NOMO-1 treated with dmso at 0.1 percent for 144 hours (cell line): ENCODE results near the gene APOL2.
"Not testable (repeated sequence)": the region's sequence is repeated elsewhere in the genome, so short reads cannot be mapped to it uniquely, and the experiment has no call there.

ENCODE experiments used
- DNase-seq: peaks from one replicate; lab custom pipeline; 2025; ENCODE audit not compliant: unreplicated experiment; lab: John Stamatoyannopoulos, UW

APOL2 gene

GRCh38 chr22:36263216-36263673 is 23.9 kb upstream of the APOL2 start:
- not testable (repeated sequence) for DNase-seq

DNA sequence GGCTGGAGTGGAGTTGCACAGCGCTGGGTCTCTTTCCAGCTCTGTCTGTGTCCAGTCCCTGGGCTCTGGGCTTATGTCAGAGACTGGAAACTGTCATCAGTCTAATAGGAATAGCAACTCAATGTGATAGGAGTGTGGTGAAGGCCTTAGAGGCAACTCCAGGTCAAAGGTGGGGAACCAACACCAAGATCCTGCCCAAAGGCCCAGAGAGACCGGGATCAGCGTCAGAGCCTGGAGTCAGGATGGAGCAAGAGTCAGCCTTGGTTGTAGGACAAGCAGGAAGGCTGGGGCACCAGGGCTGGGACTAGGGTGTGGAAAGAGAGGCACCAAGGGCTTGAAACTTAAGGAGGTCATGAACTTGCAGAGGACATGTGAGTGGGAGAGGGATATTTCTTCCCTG is 23.0 kb upstream of the APOL2 start:
- not testable (repeated sequence) for DNase-seq

- not testable (repeated sequence) for DNase-seq
Observed at GRCh38 chr22:36261675-36262074, 22.3 kb upstream of the APOL2 start.

- no peak for DNase-seq
Observed at GRCh38 chr22:36259615-36260300, 20.4 kb upstream of the APOL2 start.

DNA sequence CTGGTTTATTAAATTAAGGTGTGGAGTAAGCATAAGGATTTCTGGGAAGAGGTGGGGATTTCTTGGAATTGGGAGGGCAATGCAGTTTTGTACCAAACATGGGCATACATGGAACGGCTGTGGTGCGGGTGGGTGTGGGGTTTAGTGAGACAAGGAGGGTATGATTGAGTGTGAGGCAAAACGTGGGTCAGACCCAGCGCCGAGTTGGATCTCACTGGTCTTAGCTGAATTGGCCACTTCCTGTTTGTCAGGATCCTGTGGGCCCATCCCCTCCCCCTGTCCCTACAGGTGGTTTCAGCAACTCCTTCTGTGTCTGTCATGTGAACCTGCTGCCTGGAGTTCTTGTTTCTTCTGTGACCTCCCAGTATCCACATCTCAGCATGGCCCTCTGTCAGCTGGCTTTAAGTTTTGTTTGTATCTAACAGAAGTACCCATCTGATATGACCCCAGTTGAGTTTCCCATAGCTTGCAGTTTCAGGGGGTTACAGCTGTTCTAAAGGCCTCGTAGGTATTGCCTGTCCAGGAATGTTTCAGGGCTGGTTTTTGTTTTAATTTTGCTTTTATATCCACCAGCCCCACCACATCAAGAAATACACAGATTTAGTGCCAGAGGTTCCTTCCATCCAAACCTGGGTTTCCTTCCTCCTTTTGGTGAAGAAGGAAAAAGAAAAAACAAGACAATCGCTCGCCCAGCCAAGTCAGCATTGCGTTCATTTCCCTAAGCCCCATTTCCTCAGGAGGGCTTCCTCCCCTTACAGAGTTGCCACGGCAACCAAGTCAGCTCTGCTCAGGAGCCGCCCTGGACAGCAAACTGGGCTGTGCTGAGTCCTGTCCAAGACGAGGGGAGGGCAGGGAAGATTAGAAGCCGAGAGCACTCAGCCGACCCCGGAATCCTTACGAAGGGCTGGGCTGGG is 19.6 kb upstream of the APOL2 start:
- no peak for DNase-seq

- DNase-seq, result no peak
Observed at GRCh38 chr22:36257948-36258670, 18.8 kb upstream of the APOL2 start.

GRCh38 chr22:36257308-36257707 is 18.0 kb upstream of the APOL2 start:
- no peak for DNase-seq

- DNase-seq, result no peak
Observed at GRCh38 chr22:36256478-36256877, 17.2 kb upstream of the APOL2 start.

DNA sequence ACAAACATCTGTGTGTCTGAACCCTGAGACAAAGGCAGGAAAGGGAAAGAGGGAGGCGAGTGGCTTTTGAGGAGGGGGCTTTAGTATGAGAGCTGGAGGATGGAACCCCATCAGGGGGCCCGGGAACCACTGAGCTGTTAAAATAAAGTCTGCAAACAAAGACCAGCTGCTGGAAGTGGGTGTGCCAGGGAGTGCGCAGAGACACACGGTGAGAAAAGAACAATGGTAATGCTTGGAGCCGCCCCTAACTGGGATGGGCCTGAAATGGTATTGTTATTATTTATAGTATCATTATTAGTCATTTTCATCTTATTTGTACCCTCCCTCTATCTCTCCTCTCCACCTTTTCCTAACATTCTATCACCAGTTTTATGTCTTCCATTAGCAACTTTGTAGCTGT is 16.2 kb upstream of the APOL2 start:
- not testable (repeated sequence) for DNase-seq

DNA sequence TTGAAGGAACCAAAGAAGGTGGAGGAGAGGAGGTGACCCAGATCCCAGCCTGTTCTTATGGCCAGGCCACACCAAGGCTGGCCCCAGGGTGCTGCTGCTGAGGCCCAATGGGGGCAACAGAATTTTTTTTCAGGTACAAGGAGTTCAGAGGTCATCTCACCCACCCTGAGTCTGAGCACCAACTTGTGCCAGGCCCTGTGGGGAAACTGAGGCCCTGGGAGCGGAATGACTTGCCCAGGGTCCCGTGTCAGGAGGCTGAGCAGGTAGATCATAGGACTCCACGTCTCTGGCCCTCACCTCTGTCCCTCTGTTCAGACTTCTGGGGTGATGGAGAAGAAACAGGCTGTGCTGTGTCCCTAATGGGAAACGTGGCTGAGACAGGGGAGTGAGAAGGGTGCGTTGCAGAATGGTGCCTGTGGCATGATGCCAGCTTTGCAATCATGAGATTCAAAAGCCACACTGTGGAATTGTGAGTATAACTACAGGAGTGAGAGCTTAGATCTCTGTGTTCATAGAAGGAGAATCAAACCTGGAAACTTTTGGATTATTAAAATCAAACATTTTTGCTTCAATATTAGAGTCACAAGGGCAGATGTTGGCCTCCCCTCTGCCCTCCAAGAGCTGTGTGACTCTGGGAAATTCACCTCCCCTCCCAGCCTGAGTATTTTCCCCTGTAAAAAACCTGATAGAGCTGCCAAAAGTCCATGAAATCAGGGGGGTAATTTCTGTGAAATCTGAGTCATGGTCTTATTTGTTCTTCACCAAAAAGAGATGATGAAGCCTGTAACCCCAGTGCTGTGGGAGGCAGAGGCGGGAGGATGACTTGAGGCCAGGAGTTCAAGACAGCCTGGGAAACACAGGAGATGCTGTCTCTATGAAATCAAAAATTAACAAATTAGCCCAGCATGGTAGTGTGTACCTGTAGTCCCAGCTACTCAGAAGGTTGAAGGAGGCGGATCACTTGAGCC is 14.5 kb upstream of the APOL2 start:
- DNase-seq, result no peak

- DNase-seq, result peak; percentile 43
Observed at GRCh38 chr22:36252754-36253522, 13.6 kb upstream of the APOL2 start, which contains the start of gene APOL1. Gene APOL1, plus strand, starts transcription at chr22:36253133. Its CDS starts 1,823 bp downstream, at chr22:36254956.

DNA sequence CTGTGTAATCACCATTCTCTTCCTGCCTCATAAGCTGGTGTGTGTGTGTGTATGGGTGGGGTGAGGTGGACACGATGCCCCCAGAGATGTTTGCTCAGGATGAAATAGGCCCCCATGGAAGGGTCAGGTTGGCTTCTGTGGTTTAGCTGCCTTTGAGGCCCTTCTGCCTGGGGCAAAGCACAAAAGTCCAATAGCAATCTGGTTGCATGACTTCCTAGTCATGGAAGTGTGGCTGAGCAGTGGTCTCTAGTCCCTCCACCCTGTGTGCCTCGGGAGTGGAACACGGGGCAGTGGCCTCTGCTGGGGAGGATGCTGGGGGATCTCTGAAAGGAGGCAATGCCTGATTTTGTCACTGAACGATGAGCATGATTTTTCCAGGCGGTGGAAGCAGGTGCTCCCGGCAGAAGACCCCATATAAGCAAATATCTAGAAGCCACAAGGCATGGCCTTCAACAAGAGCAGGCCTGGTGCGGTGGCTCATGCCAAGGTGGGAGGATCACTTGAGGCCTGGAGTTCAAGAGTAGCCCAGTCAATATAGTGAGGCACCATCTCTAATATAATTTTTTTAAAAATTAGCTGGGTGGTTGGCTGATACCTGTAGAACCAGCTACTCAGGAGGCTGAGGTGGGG is 12.8 kb upstream of the APOL2 start:
- not testable (repeated sequence) for DNase-seq

DNA sequence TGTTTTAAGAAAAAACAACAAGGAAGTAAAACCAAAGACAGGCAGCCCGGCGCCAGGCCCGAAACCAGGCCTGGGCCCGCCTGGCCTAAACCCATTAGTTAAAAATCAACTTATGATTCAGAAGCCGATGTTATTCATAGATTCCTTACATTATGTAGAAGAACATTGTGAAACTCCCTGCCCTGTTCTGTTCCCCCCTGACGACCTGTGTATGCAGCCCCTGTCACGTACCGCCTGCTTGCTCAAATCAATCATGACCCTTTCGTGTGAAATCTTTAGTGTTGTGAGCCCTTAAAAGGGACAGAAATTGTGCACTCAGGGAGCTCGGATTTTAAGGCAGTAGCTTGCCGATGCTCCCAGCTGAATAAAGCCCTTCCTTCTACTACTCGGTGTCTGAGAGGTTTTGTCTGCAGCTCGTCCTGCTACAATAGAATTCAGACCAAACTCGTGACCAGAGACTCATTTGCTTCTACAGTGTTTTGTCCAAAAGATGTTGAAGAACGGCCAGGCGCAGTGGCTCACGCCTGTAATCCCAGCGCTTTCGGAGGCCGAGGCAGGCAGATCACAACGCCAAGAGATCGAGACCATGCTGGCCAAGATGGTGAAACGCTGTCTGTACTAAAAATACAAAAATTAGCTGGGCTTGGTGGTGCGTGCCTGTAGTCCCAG is 11.1 kb upstream of the APOL2 start:
- not testable (repeated sequence) for DNase-seq

GRCh38 chr22:36249160-36249559 is 9.8 kb upstream of the APOL2 start:
- no peak for DNase-seq

DNA sequence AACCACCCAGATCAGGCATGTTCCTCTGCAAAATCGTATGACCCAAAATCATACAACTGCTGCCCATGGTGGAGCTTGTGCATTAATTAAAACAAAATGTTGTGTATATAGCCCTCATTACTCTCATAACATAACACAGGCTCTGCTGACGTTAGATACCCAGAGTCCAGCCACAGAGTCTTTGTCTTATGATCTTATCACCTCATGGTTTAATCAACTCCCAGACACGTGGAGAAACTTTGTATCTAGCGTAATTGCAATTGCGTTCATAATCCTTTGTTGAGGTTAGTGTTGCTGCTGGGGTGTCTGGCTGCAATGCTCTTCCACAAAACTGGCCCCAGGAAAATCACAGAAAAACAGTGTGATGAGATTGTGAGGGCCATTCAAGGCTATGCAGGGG is 8.6 kb upstream of the APOL2 start:
- no peak for DNase-seq

- no peak for DNase-seq
Observed at GRCh38 chr22:36246718-36247117, 7.4 kb upstream of the APOL2 start.

DNA sequence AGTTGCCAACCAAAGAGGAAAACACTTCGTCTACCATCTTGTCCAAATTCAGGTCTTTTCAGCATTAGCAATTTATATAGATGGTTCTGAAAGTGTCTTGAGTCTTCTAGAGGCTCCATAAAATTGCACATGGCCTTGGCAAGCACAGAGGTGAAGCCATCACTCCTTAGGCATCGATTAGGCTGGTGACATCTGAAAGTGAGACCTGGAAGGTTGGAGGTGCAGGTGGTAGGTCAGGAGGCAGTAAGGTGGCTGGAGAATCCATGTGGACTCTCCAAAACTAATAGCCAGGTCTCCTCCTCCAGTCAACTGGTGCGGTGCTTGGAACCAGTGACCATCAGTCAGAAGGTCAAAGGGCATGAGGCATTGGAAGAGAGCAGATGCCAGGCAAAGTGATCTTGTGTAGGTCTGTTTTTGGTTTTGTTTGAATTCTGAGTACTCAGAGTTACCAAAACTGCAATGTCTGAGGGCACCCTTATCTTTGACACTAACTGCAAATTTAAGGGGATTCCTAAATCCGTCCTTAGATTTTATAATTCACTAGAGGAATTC is 6.6 kb upstream of the APOL2 start:
- DNase-seq, result no peak
